NCI-H146 treated with DMSO at 0.1 percent for 48 hours (cell line): ENCODE results near the gene QSOX1.
A peak's percentile ranks its signal among the peaks of the same experiment; 100 is the strongest.
"Not testable (repeated sequence)": the region's sequence is repeated elsewhere in the genome, so short reads cannot be mapped to it uniquely, and the experiment has no call there.

Experiments used
- DNase-seq: peaks from one replicate; lab custom pipeline; 2025; ENCODE audit not compliant: unreplicated experiment; lab: John Stamatoyannopoulos, UW

The QSOX1 gene

GRCh38 chr1:180186831-180187230 is 32.2 kb downstream of the QSOX1 start:
- no peak for DNase-seq

DNA sequence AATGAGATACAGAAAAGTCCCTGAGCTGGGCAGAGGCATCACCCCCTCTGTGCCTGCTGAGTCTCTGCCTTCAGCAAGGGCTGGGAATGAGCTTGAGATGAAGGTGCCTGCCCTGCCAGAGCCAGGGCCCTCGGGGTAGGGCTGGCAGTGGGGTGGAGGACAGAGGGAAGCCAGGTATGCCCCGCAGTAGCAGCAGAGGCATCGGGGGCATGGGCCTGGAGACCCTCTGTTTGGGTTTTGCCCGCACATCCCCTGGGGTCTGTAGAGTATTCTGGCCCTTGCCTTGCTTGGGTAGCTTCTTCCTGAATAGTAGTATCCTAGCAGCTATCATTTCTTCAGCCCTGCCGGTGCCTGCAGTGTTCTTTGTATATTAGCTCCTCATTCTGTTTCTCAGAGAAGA is 33.0 kb downstream of the QSOX1 start:
- no peak for DNase-seq

DNA sequence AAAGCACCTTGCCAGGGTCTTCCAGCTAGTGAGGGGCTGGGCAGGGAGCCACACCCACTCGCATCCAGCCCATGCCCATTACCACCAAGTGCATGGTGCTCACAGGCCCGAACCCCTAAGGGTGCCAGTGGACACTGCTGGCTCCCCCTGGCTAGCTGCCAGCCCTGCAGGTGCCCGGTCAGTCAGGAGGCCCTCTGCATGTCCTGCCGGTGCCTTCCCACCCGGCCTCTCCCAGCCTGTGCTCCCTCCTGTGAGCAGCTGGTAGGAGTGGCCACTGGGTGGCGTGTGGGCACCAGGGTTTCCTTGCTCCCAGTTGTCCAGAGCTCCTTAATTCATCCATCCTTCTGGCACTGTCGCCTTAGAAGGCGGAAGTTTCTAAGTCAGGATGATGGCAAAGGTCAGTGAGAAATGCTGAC is 33.4 kb downstream of the QSOX1 start:
- DNase-seq: peak; percentile 53

DNA sequence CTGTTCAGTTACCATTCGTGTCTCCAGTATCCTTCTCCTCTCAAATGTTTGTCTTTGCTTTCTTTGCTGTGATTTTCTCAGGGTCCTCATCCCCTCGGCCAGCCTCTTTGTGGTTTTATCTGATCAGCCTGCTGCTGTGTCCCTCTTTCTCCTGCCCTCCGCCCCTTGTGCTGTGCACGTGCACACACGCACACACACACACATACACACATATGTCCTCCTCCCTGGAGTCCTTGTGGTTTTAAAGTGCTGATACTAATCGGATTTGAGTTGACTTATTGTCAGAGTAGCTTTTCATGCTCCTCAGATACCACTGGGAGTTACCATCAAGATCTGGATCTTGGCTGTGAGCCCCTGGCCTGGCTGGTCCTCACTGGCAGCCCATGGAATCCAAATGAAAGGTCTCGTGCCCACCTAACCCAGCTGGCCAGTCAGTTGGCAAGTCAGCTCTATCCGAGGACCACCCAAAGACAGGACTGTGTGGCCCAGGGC is 34.1 kb downstream of the QSOX1 start:
- no peak for DNase-seq

GRCh38 chr1:180190091-180190490 is 35.4 kb downstream of the QSOX1 start:
- no peak for DNase-seq

GRCh38 chr1:180192172-180192571 is 37.5 kb downstream of the QSOX1 start:
- no peak for DNase-seq

DNA sequence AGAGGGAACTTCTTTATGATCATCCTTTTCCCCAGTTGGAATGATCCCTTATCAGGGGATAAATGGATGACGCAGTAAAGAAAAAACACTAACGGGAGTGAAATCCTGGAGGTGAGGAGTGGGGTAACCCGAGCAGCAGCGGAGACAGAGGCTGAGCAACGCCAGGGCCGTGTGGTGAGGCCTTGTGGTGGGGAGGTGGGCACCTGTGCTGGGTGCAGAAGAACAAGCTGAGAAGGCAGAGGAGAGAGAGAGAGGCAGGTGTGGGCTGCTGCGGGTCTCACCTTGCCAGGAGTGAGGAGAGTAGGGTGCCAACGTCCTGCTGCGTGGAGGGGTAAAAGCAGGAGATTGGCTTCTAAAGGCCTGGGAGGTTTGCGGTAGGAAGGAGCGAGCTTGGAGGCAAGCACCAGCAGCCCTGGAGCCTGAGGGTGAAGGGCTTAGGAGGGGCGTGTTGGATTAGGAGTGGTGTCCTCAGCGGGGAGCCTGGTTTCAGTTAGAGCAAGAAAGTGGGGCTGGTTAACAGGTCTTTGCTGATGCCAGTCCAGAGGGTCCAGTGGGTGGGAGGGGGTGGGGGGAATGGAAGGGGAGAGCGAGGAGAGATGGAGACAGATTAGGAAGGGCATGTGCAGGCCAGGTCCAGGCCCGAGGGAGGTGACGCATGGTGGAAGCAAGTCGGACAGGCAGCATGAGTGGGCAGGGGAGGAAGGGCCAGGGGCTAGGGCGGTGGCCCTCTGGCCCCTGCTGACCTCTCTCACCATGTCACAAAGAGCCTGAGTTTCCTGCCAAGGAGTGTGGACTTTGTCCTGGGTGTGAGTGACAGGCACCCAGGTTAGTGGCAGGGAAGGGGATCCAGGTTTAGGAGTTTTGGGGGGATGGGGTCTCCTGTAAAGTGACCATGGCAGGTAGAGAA is 38.7 kb downstream of the QSOX1 start:
- no peak for DNase-seq

DNA sequence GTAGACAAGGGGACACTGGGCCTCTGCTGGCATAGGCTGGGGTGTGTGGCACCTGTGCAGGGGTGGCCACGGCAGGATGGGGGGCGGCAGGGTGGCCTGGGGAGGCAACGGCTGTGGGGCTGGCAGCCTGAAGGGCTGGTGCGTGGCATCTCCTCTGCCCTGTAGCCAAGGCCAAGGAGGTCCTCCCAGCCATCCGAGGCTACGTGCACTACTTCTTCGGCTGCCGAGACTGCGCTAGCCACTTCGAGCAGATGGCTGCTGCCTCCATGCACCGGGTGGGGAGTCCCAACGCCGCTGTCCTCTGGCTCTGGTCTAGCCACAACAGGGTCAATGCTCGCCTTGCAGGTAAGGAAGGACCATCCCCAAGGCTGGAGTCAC is 39.4 kb downstream of the QSOX1 start:
- no peak for DNase-seq

- DNase-seq: peak; percentile 60
Observed at GRCh38 chr1:180194546-180195207, 40.0 kb downstream of the QSOX1 start.

DNA sequence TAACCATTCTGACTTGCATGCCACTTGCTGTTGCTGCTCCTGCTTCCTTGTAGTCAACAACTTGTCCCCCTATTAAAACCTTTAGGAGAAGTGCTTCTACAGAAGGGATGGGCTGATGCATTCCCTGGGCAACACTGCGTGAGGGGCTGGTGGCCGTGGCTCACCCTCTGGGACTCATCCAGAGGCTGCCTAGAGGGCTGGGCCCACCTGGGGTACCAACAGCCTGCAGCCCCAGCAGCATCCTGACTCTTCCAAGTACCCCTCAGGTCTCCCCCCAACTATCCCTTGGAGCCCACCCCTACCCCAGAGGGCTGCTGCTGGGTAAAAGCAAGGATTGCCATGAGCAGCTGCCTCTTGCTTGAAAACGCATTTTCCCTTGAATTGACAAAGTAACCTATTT is 40.7 kb downstream of the QSOX1 start:
- no peak for DNase-seq

DNA sequence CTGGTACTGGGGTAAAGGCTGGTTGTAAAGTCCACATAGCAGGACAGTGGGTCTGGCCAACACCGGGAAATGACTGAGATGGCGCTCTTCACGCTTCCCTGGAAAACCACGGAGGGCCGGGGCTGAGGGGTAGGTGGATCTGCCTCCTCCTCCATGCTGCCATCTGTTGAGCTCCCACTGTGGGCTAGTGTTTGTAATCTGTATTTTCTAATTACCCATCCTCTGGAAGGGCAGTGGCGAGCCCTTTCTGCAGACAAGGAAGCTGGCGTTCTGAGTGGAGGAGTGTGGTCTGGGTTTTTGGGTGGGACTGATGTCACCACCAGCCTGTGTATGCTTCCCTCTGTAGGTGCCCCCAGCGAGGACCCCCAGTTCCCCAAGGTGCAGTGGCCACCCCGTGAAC is 41.2 kb downstream of the QSOX1 start:
- DNase-seq: no peak

DNA sequence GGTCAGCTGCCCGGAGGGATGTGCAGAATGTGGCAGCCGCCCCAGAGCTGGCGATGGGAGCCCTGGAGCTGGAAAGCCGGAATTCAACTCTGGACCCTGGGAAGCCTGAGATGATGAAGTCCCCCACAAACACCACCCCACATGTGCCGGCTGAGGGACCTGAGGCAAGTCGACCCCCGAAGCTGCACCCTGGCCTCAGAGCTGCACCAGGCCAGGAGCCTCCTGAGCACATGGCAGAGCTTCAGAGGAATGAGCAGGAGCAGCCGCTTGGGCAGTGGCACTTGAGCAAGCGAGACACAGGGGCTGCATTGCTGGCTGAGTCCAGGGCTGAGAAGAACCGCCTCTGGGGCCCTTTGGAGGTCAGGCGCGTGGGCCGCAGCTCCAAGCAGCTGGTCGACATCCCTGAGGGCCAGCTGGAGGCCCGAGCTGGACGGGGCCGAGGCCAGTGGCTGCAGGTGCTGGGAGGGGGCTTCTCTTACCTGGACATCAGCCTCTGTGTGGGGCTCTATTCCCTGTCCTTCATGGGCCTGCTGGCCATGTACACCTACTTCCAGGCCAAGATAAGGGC is 41.9 kb downstream of the QSOX1 start:
- no peak for DNase-seq

- no peak for DNase-seq
Observed at GRCh38 chr1:180197231-180197630, 42.6 kb downstream of the QSOX1 start.

DNA sequence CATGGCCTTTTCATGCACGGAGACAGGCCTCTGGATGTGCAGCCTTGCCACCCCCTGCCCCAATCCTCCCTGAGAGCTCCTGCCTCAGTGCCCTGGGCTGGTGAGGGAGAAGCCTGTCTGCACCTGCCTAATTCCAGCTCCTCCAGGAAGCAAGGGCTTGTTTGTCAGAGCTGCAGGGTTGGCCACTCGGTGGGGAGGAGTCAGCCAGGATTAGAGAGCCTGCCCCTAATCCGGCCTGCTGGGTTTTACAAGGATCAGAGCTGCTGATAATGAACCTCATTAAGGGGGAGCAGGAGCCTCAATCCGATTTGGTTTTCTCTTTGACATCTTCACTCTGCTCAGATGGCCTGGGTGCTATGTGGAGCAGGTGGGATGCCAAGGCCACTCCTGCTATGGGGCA is 43.5 kb downstream of the QSOX1 start:
- DNase-seq: no peak

DNA sequence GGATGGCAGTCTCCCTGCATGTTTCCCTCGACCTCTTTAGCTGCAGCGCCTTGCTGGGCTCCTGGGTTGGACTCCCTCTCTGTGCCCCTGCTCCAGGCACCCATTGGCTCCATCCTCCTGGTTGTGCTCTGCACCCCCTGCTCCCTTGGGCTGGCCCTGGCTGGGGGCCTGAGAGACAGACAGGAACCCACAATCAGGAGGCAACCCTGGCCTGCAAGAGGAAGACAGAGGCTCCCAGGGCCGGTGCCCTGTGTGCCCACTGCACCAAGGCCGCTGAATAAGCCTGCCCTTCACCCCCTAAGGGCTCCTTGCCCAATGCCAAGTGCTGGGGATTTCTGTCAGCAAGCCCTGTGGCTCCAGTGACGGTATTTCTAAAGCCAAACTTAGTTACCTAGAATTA is 43.9 kb downstream of the QSOX1 start:
- no peak for DNase-seq

DNA sequence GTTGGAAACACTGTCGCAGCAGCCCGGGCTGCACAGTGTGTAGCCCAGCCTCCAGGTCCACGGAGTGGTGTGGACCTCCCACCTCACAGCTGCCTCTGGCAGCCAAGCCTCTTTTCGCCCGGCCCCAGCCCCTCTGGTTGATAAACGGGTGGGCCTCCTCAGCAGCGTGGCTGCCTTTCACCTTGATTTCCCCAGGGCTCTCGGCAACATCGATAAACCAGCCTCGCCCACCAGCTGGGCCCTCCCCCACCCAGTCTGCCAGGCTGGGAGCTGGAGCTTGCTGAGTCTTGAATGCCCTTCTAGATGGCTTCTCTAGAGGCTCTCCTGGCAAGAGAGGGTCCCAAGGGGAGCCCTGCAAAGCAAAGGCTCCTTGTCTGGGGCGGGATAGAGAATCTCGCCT is 44.3 kb downstream of the QSOX1 start:
- no peak for DNase-seq

DNA sequence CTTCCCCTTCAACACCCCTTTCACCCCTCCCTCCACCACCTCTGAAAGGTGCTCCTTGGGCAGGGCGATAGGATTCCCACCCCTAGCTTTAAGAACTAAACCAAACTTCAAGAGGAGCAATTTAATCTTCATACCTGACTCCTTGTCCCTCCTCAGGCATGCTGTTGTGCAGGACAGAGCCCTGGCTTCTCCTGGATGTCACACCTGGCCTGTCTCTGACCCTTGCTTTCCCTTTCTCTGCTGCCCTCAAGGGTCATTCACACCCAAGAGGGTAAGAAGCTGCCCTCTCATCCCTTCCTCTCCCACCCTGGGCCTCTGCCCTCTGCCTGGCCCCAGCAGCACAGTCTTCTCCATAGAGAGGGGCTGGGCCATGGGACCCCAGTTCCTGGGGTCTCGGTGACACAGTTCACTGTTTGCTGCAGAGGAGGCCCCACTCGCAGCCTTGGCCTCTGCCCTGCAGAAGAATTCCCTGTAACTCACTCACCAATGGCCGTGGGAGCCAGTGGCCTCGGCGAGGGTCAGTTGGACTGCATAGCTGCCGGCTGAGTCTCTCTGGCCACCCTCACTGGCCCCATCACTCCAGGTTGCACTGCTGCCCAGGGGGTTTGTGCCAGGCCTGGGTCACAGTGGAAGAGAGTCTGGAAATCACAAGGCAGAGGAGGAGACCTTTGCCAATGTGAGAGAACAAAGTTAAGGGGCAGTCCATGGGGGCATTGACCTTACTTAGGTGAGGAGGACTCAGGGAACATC is 47.0 kb downstream of the QSOX1 start:
- DNase-seq: no peak

- DNase-seq: not testable (repeated sequence)
Observed at GRCh38 chr1:180202588-180202987, 47.9 kb downstream of the QSOX1 start.

DNA sequence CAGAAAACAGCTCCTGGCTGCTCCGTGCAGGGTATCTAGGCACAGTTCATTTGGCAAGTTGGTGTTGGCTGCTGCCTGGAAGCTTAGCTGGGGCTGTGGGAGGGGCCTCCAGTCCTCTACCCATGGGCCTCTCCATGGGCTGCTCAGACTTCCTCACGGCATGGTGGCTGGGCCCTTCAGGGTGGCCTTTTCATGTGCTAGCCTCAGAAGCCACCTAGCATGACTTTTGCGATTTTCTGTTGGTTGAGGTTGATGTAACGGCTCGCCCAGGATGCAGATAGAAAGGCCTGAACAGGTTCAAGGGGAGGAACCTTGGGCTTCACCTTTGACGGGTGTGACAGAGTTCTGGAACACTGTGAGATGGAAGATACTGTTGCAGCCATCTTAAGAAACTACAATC is 49.6 kb downstream of the QSOX1 start:
- DNase-seq: no peak

GRCh38 chr1:180206581-180206980 is 51.9 kb downstream of the QSOX1 start:
- no peak for DNase-seq

- DNase-seq: no peak
Observed at GRCh38 chr1:180208264-180208663, 53.6 kb downstream of the QSOX1 start.
